Stimulated activated CD8-positive, alpha-beta memory T cell treated with anti-CD3 and anti-CD28 coated beads, Interleukin-15, amount 100 ng/mL, for 48 hours (primary cell): ENCODE measurements around the gene VSTM4.

Experiments
- DNase-seq, 2 donors: peaks; one replicate each; pipeline ENCODE4 v3.0.0-alpha.2; 2020; ENCODE audit warnings: low read depth in 2 of 2

VSTM4 gene

DNA sequence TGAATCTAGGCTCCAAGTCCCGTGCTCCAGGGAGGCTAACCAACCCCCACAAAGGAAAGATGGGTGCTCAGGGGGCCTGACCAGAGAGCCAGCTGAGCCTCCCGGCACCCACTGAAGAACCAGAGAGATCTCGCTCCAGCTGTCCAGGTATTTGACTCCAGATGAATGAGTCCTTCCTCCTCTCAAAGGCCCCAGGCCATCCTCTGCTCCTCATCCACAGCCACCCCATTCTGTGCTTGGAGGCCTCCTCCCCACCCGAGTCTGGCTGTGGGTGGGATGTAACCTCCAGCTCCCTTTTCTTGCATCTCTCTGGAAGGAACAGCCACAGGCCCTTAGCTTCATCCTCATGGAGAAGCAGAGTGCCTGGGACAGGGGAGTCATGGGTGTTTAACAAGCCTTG, 44.6 kb downstream of the VSTM4 start:
- DNase-seq = no peak

DNA sequence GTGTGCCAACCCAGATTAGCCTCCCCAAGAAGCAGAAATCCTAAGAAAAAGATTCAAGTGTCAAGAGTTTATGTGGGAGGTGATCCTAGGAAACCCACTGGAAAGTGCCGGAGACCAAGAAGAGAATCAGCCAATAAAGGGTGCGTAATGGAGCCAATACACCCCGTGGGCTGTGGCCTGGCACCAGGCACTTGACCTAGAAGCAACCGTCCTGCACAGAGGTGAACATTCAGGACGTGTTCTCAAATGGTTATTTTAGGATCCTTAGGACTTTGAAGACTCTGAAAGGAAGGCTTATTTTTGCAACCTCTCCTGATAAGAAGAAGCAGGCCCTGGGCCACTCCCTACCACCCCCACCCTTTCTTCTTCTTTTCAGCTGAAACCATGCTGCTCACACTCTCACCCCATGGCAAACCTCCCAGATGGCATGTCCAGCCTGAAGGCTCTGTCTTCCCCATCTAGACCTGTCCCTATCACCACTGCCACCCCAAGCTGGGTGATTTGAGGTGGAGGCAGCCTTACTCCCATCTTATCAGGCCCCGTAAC, 46.6 kb downstream of the VSTM4 start:
- DNase-seq = no peak

DNA sequence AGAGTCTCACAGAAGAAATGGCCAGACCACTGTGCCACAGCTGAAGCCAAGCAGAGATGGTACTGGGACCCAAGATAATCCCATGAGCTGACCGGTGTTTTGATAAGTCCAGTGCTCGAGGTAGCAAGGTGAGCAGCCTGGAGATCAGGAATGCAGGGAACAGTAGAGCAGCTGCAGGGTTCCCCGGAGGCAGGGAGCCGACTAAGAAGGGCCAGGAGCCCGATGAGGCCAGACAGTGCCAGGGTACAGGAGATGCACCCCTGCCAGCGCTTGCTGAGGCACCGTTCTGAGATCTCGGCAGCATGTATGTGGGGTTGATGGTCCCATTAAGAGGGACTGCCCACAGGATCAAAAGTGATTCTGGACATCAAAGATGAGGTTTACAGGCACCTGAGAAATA, 47.1 kb downstream of the VSTM4 start:
- no peak for DNase-seq

DNA sequence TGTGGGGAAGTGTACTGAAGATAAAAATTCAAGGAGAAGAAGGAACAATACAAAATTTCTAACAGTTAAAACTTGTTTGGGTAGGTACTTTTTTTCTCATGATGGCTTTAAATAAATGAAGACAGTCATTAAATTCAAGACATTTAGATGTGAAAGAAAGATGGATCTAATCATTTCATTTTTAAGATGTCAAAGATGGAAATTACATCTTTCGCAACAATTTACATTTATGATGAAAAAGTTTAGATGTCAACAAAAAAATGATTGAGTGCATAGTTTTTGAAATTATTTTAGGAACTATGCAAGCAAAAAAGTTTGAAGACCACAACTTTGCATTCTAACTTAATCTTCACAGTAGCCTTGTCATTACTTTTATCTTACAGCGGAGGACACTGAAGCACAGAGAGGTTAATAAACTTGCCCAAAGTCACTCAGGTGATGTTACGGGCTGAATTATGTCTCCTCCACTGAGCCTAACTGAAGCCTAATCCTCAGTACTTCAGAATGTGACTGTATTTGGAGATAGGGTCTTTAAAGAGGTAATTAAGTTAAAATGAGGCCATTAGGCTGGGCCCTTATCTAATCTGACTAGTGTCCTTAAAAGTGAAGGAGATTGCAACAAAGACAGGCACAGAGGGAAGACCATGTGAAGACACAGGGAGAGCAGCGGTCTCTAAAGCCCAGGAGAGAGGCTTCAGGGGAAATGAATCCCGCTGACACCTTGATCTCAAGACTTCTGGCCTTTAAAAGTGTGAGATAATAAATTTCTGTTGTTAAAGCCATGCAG, 48.2 kb downstream of the VSTM4 start:
- no peak for DNase-seq

DNA sequence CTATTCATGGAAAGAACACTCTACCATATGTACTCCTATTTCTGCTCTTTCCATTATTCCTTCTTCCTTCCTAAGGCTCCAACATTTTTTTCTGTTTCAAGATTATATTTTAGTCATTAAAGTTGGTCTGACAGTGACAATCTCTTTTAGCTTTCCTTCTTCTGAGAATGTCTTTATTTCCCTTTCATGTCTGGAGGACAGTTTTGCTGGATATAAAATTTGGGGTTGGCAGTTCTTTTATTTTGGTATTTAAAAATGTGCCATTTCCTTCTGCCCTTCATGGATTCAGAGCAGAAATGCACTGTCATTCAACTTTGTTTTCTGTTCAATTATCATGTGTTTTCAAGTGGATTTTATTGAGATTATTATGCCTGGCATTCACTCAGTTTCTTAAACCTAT, 53.1 kb downstream of the VSTM4 start:
- DNase-seq = no peak

DNA sequence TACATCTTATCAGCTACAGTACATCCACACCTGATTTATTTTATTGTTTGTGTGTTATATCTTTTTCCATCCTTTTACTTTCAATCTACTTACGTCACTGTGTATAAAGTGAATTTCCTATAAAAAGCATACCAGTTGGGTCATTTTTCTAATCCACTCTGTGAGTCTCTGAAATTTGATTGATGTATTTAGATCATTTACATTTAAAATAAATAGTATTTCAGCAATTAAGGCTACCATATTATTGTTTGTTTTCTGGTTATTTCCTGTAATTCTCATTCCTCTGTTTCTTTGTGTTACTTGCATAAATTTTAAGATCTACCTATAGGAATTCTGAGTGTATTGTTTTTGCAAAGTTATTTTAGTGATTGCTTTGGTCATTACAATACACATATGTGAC, 53.7 kb downstream of the VSTM4 start:
- DNase-seq = no peak

DNA sequence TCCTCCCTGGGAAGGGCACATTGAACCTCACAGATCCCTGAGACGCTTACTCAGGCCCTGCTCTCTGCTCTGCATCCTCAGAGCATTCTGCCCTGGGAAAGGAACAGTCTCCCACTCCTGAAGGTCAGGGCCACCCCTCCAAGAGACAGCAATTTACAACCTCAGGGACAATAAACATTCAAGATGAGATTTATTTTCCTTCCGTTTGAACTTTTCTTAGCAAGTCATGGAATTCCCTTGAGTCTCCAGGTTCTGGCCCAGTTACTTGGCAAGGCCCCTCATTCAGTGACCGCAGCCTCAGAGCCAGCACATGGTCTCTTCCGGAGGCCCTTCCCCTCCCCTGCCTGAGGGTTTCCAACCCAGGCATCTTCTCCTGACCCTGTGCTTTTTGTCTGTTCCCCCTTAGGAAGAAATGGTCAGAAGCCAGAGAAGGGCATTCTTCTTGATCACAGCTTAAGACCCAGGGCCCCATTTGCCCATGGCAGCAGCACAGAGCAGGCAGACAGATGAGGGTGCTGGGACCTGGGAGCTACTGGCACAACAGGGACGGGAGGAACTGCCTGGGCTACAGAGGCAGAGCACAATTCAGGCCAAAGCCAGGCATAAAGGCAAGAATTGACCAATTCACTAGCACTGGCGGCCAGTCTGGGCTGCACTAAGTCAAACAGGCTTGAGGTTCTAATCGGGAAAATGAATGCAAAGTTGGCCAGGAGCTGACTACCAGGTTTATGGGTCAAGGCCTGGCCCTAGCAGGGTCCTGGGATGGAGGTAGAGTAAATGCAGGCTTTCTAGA, 56.7 kb downstream of the VSTM4 start:
- no peak for DNase-seq

DNA sequence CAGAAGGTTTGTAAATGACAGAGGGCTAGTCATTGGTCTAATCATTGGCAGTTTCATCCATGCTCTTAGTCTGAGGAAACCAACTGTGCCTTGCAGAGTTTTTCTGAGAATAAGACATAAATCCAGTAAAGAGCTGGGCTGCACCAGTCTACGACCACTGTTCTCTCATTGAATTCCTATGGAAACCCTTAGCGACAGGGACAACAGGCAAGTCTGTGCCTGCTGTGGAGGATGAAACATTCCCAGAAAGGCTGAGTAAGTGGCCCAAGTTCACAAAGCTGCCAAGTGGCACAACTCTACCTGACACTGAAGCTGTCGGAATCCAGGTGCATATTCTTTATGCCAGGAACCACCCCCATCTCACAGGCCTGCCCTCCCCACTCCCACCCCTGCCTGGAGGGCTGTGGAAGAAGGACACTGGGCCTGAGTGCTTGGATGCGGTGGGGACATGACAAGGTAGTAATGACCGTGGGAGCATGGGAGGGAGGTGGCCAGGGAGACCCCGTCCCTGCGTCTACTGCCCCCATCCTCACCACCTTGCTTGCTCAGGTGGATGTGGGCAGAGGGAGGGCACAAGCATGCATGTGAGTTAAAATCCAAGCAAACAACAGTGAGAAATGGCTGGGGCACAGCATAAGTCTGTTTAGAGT, 58.0 kb downstream of the VSTM4 start:
- DNase-seq = no peak

DNA sequence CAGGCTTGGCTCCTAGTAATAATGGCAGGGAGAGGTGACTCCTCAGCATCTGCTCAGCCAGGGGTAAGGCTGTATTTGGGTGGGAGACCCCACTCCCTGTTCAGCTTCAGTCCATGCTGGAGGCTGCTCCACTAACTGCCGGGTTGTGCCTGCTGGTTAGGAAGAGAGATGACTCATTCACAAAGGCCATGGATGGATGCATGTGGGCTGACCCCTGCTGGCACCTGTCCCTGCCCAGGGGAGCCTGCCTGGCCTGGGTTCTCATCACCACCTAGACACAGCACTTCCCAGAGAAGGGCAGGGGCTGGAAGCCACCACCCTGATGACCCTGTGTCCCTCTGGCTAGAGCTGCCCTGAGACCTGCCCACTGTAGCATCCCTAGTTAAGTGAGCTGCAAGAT, 59.0 kb downstream of the VSTM4 start:
- DNase-seq = no peak

DNA sequence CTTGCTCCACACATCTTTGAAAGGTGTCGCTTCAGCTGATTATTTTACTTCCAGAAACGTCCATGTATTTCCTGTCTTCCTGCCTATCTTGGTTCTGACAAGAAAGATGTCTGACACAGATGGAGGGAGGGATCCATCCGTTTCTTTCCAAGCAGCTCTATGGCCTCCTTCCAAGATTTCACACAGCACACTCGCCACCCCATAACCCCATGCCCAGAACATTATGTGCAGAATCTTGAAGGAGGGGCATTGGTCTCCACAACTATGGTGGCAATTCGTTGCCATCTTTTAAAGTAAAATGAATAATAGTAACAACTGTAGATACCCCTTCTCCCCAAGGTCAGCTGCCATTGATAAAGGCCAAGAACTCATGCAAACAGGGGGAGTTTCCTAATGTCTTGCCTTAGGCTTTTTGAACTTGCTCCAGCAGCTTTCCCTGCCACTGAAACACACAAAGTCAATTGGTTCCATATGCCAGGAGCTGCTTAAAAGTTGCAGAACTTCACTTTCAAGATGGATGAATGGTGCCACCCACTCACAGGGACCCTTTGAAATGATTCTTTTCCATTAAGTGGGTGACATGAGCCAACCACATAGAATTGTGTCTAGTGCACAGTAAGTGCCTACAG, 60.0 kb downstream of the VSTM4 start:
- no peak for DNase-seq

DNA sequence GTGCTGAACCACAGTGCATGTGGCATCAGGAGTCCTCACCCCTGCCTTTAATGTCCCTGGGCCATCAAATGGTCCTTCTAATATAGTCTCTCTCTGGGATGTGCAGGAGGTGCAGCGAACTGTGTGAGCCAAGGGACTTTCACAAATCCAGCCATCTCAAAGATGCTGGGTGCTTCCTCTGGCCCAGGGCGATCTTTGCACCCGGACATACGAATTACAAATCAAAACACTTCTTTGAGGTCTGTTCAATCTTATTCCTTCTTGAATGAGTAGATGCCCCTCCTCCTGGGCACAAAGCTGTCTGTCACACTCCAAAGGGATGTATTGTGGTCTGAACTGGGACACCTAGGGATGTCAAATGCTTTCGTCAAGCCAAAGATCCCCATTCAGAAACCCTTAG, 60.6 kb downstream of the VSTM4 start:
- DNase-seq = no peak

DNA sequence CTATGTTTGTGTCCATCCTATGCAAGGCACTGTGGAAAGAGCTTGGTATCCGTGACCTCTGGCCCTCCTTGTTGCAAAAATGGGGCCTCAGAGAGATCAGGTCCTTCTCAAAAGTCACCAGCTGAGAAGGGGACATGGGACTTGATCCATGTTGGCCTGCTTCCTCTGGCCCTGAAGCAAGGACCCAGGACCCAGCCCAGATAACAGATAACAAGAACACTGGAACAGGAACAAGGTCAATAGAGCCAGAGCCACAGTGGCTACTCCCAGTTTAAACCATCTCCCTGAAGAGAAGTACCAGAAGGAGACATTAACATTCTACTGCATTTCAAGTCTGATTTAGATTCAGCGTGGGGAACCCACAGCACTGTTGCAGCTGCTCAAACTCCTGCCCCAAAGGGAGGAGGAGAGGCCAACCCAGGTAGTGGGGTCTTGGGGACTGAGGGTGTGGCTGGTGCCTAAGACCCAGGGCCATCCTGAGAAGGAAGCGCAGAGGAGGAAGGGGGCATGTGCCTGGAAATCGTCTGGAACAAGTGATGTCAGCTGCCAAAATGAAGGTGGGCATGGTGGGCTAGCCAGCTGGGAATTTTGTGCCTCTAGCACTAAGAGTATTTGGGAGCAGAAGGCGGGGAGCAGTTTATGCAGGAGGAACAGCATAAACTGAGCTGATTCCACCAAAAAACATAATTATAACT, 61.2 kb downstream of the VSTM4 start:
- no peak for DNase-seq

DNA sequence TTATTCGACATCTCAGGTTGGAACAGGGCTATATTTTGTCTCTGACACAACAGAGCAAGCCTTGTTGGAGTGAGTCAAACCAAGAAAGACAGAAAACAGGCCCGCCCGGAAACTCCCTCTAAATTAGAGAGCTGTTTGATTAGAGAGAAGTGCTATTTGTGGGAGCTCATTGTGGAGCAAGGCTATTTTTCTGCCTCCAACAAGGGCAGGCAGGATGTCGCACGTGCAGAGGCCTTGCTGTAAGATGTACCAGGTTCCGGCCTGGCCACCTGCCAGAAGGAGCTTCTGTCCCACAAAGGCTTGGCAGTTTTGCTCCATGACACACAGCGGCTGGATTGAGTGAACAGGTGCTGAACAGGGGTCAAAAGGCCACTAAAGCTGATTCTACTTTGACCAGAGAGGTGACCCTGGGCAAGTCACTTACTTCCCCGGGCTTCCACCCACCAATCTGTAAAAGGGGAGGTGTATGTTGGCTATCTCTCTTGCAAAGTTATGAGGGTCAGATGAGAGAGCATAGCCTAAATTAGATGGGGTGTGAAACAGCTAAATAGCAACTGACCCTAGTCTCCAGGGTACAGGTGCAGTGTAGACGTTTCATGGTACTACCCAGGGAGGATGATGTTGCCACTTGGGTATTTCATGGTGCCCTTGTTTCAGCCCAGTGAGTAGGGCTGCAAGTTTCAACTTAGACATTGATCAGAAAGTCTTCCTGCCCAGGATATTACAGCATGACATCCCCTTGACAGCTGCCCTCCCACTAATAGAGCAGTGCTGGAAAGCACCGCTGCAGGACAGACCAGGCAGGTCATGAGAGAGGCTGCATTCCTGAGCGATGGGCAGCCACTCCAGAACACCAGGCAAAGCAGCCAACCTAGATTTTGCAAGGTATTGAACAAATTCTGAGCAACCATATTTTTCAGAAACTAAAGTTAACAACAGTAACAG, 62.0 kb downstream of the VSTM4 start:
- no peak for DNase-seq

DNA sequence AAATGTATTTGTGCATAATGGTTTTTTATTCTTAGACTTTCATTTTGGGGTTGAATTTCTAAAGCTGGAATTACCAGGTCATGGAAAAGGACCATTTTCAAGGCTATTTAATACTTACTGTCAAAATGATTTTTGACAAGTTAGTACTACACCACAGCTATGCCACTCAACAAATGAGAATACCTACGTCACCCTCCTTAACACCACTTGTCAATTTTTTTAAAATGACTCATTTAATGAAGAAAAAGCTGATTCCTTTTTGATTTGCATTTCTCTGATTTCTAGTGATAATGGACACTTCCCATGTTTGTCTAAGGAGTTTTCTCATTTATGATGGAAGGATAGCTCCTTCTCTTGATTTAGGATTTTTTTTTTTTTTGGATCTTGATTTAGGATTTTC, 63.3 kb downstream of the VSTM4 start:
- no peak for DNase-seq

DNA sequence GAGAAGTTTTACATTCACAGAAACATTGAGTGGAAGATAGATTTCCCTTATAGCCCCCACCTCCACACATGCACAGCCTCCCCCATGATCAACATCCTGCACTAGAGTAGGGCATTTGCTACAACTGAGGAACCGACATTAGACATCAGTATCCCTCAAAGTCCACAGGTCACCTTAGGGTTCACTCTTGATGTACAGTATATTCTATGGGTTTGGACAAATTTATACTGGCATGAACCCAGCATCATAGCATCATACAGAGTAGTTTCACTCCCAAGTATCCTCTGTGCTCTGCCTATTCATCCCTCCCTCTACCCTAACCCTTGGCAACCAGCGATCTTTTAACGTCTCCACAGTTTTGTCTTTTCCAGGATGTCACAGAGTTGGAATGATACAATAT, 64.4 kb downstream of the VSTM4 start:
- no peak for DNase-seq

DNA sequence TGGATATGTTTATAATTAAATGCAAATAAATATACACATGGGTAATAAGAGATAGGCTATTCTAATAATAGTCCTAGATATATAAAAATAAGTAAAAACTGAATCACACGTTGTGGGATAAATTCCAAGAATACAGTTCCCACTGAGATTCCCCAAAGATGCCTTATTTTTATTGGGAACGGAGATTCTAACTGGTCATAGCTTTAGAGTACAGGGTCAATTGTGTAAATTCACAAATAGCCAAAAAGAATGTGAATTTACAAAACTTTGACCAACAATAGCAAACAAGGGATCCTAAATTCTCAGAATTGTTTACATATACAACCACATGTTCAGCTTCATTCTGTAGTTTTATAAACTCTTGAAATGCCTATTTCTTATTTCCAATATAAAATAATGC, 65.0 kb downstream of the VSTM4 start:
- DNase-seq = no peak

DNA sequence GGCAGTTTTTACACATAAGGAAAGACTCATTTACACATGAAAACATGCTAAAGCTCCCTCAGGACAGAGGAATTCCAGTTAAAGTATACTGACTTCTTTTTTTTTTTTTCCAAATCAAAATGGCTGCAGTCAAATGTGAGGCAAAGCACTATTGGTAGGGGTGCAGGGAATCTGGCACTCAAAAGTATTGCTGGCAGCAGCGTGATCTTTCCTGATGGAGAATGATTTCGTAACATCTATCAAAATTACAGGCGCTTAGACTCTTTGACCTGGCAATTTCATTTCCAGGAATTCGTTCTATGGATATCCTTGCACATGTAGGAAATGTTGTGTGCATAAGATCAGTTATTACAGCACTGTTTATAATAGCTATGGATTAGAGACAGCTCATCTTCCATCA, 65.7 kb downstream of the VSTM4 start:
- DNase-seq = no peak

DNA sequence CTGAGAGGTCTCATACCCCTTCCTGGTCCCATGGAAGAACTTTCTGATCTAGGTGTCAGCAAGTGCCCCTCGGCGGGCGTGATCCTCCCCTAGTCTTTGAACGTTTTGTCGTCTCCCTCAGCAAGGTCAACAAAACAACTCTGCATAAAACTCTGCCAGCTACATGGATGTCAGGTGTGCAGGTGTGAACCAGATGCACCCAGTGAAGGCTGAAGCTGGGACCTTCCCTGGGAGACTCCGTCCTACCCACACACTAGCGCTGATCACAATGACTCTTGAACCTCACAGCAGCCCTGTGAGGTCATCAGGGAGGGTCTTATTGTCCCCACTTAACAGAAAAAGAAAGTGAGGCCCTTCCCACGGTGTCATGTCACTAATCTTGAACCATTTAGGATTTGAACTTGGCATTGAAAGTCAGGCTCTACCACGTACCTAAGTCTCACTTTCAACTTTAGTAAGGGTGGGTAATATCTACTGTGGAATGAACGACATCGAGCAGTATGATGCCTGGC, 68.1 kb downstream of the VSTM4 start:
- DNase-seq = no peak

DNA sequence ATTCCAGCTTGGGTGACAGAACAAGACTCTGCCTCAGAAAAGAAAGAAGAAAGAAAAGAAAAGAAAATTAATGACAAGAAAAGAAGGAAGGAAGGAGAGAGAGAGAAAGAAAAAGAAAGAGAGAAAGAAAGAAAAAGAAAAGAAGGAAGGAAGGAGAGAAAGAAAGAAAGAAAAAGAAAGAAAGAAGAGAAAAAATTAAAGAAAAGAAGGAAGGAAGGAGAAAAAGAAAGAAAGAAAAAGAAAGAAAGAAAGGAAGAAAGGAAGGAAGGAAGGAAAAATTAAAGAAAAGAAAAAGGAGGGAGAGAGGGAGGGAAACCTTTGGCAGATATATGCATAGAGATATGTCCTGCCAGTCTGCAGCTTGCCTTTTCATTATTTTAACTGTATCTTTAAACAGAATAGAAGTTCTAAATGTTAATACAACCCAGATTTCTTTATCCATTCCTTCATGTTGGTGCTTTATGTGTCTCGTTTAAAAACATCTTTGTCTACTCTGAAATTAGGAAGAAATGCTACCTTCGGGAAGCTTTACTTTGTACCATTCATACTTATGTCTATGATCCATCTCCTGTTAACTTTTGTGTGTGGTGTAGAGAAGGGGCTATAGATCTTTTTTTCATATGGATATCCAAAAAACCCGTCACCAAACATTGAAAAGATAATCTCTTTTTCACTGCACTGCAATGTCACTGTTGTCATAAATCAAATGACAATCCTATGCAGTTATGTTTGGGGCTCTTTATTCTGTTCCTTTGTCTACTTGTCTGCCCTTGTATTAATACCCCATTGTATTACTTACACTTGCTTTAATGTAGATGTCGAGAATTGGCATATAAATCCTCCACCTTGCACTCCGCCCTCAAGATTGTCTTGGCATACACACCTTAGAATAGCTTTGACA, 70.8 kb downstream of the VSTM4 start:
- DNase-seq = no peak
